Measurements from ENCODE around the gene APCDD1L. TPM values are rescaled to one million over a fixed set of nuclear protein-coding genes. Genes with fewer than 3 reads are reported as not detected.

APCDD1L gene
- total RNA-seq, 4 donors from 2014 or later = 0.21 to 0.30 TPM; not detected in 2

DNA sequence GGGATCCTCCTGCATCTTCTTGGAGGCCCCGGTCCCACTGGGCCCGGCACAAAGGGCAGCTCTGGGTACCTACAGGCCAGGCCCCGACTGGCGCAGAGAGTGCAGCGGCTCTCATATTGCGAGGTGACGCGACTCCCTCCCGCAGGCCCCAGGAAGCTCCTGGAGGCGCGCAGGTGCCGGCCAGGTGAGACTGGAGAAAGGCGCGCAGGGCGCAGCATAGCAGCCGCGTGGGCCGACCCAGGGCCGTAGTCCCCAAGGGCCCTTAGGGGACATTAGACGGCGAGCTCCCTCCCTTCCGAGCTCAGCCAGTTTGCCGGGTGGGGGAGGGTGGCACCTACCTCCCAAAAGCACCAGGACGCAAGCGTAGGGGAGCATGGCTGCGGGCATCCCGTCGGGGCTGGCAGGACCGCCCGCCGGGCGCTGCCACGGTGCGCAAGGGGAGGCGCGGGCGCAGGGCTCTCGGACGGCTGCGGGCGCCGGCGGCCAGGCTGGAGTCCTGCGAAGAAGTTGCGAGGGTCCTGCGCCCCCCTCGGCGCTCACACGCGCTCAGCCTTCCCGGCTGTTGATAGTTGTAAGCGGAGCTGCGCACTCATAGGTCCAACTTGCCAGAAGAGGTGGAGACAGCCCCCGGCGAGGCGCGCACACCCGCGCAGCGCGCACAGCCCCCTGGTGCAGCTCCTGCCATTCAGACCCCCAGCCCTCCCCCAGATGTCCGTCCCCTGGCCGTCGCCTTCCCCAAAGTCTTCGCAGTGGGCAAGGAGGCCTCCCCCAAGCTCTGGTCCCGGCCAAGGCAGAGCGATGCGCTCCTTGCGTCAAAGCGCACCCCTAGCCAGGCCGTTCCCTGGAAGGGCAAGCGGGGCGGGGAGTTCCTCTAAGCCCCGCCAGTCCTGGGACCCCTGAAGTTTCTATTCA is 622 bp downstream of the APCDD1L start:
- Histone ChIP-seq H3K27ac (no peak overlapping the region), H3K36me3 (no peaks in the 10 kb centered on the region), H3K27me3 (peaks cover 0 to 35% of the 10 kb centered on the region in 2 donors), H3K9me3 (no peaks in the 10 kb centered on the region), H3K4me3 (peak overlapping the region in 2 of 4 donors; percentile 18 to 27), H3K4me1 (peaks cover 0 to 9% (median 0%) of the 10 kb centered on the region in 4 donors)
- 4 to 5% methylated on average over 40 to 42 of the region's 74 CpGs for WGBS, 2 donors
- TF ChIP-seq CTCF (IDR thresholded peaks at IDR 0.05) (no peak), EP300 (IDR thresholded peaks at IDR 0.05) (no peak), POLR2A (IDR thresholded peaks at IDR 0.05) (no peak)
- no peak for DNase-seq (ENCODE audit: low spot score in 2 of 2)

DNA sequence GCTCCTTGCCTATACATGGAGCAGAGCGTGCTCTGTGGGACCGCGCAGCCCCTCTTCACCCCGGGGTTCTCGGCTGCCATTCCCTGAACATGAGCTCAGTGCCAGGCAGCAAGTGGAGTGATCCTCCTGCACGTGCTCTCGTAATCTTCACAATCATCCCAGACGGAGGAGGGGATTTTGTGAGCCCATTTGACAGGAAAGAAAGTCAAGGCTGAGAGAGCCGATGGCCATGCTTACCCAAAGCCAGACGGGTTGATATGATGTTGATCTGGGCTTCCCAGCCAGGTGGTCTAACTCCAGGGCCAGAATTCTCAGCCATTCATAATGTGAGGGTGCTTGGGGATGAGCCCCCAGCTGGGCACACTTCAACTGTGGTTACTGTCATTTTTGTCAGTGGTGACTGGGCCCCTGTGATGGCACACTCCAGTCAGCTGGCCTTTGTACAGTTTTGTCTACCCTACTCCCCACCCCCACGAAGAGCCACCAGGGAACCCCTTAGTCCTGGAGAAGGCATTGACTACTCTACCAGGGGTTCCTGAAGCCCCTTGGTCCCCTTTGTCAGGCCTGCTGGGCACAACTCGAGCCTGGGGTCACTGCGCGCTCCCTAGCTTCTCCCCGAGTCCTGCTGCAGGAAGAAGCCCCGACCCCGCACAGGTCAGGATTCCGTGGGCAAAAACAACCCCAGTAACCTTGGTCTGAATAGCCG is 1.5 kb downstream of the APCDD1L start:
- Histone ChIP-seq H3K9me3 (no peaks in the 10 kb centered on the region), H3K36me3 (no peaks in the 10 kb centered on the region), H3K27me3 (peaks cover 0 to 35% of the 10 kb centered on the region in 2 donors), H3K4me3 (no peak overlapping the region), H3K4me1 (peaks cover 0 to 9% (median 0%) of the 10 kb centered on the region in 4 donors), H3K27ac (no peak overlapping the region)
- 70 to 71% methylated on average over 19 of the region's 19 CpGs for WGBS, 2 donors
- DNase-seq (ENCODE audit: low spot score in 2 of 2) = no peak
- no peak for TF ChIP-seq EP300 (IDR thresholded peaks at IDR 0.05)
- TF ChIP-seq CTCF (IDR thresholded peaks at IDR 0.05) = no peak

DNA sequence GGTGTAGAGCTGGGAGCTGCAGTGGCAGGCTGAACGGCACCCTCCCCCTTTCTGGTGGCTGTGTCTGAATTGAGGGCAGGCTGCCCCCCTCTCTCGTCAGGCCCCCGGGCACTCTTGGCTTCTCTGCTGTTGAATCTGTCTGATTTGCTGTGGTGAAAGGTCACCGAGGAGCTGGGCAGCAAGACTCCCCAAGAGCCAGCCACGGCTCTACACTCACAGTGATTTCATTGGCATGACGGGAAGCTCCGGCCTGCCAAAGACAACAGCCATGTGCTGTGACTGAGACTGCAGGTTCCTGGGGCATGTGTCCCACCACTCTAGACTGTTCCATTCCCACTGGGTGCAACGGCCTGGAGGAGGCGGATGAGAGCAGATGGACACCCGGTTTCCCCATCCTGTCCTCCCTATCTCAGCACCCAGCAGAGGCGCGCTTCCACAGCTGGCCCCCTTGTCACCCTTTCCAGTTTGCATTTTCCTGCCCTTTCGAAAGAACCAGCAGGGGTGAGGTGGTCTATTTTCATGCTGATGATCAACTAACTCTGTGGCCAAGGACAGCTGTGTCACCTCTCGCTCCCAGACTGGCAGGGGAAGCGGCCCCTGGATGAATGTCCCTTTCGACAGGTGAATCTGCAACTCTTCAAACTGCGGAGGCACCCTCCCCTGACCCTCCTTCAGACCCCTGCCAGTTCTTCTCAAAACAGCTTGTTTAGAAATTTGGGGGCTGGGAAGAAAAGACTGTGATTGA is 2.2 kb downstream of the APCDD1L start:
- no peak for DNase-seq (ENCODE audit: low spot score in 2 of 2)
- TF ChIP-seq CTCF (IDR thresholded peaks at IDR 0.05) (no peak), EP300 (IDR thresholded peaks at IDR 0.05) (no peak), POLR2A (IDR thresholded peaks at IDR 0.05) (no peak)
- H3K27ac ChIP-seq = no peak overlapping the region

DNA sequence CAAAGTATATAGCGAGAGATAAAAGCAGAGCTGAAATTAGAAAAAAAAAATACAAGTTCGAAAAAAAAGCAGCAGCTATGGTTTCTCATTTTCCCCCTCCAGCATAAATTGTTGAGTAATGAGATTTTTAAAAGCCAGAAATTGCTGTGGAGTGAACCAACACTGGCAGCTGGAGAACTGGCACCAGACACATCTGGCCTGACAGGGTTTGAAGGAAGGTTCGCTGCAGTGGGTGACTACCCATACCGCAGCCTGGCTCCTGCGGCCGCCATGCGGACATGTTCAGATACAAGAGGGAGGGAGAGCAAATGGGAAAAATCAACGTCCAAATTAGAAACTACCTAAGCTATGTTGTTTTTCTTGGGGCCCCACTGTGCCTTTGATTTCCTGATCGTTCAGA is 3.3 kb downstream of the APCDD1L start:
- Histone ChIP-seq H3K36me3 (no peaks in the 10 kb centered on the region), H3K27me3 (peaks cover 0 to 35% of the 10 kb centered on the region in 2 donors), H3K4me1 (peaks cover 0 to 9% (median 0%) of the 10 kb centered on the region in 4 donors), H3K4me3 (no peak overlapping the region), H3K27ac (no peak overlapping the region), H3K9me3 (peaks cover 0 to 6% (median 0%) of the 10 kb centered on the region in 4 donors)
- no peak for TF ChIP-seq EP300 (IDR thresholded peaks at IDR 0.05)
- no peak for TF ChIP-seq CTCF (IDR thresholded peaks at IDR 0.05)
- TF ChIP-seq POLR2A (IDR thresholded peaks at IDR 0.05) = no peak
- WGBS, 2 donors = 85 to 88% methylated on average over 9 of the region's 9 CpGs
- DNase-seq (ENCODE audit: low spot score in 2 of 2) = no peak

More for the DNA sequence above, 2.2 kb downstream of the APCDD1L start:
- H3K36me3 ChIP-seq = no peaks in the 10 kb centered on the region
- H3K4me3 ChIP-seq = no peak overlapping the region
- 53 to 57% methylated on average over 14 to 17 of the region's 17 CpGs for WGBS, 2 donors
- H3K27me3 ChIP-seq = peaks cover 0 to 35% of the 10 kb centered on the region in 2 donors
- H3K4me1 ChIP-seq = peaks cover 0 to 9% (median 0%) of the 10 kb centered on the region in 4 donors
- H3K9me3 ChIP-seq = no peaks in the 10 kb centered on the region
